IPS-15b (cell line): Measurements from ENCODE around the gene WDR27.

Source experiments
- H3K27me3 ChIP-seq: one replicate; pipeline ENCODE4 v1.6.1; 2013; ENCODE audit warnings: low read length; ENCODE audit not compliant: control insufficient read depth, insufficient read depth
- H3K36me3 ChIP-seq: one replicate; pipeline ENCODE4 v1.6.1; 2013; ENCODE audit warnings: low read length; ENCODE audit not compliant: control insufficient read depth, insufficient read depth
- H3K4me1 ChIP-seq: one replicate; pipeline ENCODE4 v1.6.1; 2013; ENCODE audit warnings: mild to moderate bottlenecking, low read length; ENCODE audit not compliant: control insufficient read depth, insufficient read depth
- H3K4me3 ChIP-seq: one replicate; pipeline ENCODE4 v1.5.1; 2013; ENCODE audit warnings: low read depth, low read length
- H3K9ac ChIP-seq: one replicate; pipeline ENCODE4 v1.6.1; 2013; ENCODE audit warnings: low read depth, mild to moderate bottlenecking, low read length
- H3K9me3 ChIP-seq: one replicate; pipeline ENCODE4 v1.6.1; 2013; ENCODE audit warnings: mild to moderate bottlenecking, low read length; ENCODE audit not compliant: control insufficient read depth, insufficient read depth

WDR27 gene

DNA sequence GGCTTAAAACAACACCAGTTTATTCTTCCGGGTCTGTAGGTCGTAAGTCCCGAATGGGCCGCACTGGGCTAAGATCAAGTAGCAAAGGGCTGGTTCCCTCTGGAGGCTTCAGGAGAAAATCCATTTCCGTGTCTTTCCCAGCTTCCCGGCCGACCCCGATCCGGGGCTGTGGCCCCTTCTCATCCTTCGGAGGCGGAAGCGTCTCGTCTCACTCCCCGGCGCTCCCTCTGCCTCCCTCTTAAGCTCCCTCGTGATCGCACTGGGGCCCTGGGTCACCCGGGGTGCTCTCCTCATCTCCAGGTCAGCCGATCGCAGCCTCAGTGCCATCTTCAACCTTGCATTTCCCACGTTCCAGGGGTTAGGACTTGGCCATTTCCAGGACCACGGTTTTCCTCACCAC, 199.4 kb downstream of the WDR27 start:
- Histone ChIP-seq H3K36me3 (no peaks in the 10 kb centered on the region), H3K27me3 (no peaks in the 10 kb centered on the region), H3K9me3 (no peaks in the 10 kb centered on the region), H3K9ac (no peak overlapping the region), H3K4me3 (no peak overlapping the region), H3K4me1 (no peaks in the 10 kb centered on the region)

DNA sequence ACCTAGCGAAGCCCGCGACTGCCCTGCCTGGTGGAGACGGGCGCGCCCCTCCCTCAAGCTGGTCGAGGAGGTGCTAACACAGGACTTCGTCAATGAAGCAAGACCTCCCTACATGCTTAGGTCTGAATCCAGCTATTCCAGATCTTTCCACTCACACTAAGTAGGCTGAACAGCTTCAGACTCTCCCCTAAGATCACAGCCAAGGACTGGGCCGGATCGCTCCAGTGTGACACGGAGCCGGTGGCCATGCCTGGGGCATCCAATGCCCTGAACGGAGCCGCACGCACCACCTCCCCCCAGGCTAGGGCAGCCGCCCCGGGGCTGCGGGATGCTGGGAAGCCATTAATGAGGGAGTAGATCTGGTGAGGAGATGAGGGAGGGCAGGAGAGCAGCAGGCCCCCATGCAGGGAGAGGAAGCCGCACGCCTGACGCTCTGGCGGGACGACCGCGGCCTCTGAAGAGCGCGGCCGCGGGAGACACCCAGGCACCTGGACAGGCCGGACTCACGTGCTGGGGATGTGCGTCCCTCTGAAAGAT, 200.0 kb downstream of the WDR27 start:
- no peaks in the 10 kb centered on the region for H3K9me3 ChIP-seq
- H3K36me3 ChIP-seq = no peaks in the 10 kb centered on the region
- H3K4me3 ChIP-seq = no peak overlapping the region
- H3K27me3 ChIP-seq = no peaks in the 10 kb centered on the region
- H3K9ac ChIP-seq = no peak overlapping the region
- no peaks in the 10 kb centered on the region for H3K4me1 ChIP-seq

GRCh38 chr6:169501128-169501527, 200.7 kb downstream of the WDR27 start:
- no peaks in the 10 kb centered on the region for H3K4me1 ChIP-seq
- no peaks in the 10 kb centered on the region for H3K36me3 ChIP-seq
- no peak overlapping the region for H3K4me3 ChIP-seq
- H3K27me3 ChIP-seq = no peaks in the 10 kb centered on the region
- no peak overlapping the region for H3K9ac ChIP-seq
- no peaks in the 10 kb centered on the region for H3K9me3 ChIP-seq

DNA sequence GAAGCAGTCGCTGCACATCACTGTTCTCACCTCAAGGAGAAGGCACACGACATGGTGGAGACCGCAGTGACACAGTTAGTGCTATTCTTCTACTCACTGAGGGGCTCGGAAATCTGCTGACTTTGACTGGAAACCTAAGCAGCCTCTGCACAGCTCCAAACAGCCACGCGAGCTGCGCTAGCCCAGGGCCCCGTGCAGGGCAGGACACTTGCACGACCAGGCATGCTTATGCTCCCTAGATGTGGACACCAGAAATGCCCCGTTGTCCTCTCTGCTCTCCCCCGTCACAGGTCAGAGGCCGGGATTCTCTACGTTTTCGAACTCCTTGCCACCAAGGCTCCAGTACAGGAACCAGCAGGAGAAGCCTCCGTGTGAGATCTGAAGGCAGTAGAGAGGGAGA, 201.1 kb downstream of the WDR27 start:
- H3K27me3 ChIP-seq = no peaks in the 10 kb centered on the region
- no peak overlapping the region for H3K9ac ChIP-seq
- no peaks in the 10 kb centered on the region for H3K9me3 ChIP-seq
- no peaks in the 10 kb centered on the region for H3K4me1 ChIP-seq
- H3K36me3 ChIP-seq = no peaks in the 10 kb centered on the region
- no peak overlapping the region for H3K4me3 ChIP-seq

GRCh38 chr6:169499848-169500247, 202.0 kb downstream of the WDR27 start:
- Histone ChIP-seq H3K4me1 (no peaks in the 10 kb centered on the region), H3K9me3 (no peaks in the 10 kb centered on the region), H3K4me3 (no peak overlapping the region), H3K27me3 (no peaks in the 10 kb centered on the region), H3K9ac (no peak overlapping the region), H3K36me3 (no peaks in the 10 kb centered on the region)

DNA sequence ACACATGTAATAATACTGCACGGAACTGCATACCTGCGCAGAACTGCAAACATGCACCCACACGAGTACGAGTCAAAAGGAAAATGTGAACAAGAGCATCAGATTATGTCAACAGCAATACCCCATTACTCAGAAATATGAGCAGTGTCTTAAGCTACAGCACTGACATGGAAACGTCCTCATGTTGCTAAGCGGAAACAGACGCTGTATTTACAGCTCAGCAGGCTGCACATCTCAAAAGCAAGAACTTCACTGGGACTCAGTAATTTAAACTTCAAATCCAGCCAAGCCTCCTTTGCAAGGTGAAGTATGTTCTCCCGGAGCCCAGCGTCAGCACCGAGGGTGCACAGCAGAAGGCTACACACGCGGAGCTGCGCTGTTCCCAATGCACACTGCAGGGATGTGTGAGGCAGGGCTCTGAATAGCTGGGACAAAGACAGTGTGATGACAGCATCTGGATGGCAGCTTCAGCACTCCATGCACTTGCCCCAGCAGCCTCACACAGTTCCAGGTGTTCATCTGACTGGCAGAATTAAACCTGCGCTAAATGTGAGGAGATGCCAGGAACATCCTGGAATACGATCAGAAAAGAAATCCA, 202.8 kb downstream of the WDR27 start:
- Histone ChIP-seq H3K9ac (no peak overlapping the region), H3K4me3 (no peak overlapping the region), H3K36me3 (no peaks in the 10 kb centered on the region), H3K9me3 (no peaks in the 10 kb centered on the region), H3K4me1 (no peaks in the 10 kb centered on the region), H3K27me3 (no peaks in the 10 kb centered on the region)

DNA sequence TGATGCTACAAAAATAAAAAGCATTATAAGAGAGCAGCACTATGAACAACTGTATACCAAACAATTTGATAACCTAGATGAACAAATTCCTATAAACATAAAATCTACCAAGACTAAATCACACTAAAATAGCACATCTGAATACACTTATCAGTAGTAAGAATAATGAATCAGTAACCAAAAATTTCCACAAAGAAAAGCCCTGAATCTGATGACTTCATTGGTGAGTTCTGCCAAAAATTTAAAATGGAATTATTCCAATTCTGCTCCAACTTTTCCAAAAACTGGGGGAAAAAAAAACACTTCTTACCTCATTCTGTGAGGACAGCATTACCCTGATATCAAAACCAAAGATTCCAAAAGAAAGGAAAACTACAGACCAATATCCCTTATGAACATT, 206.2 kb downstream of the WDR27 start:
- no peak overlapping the region for H3K4me3 ChIP-seq
- no peaks in the 10 kb centered on the region for H3K36me3 ChIP-seq
- H3K9me3 ChIP-seq = no peaks in the 10 kb centered on the region
- H3K9ac ChIP-seq = no peak overlapping the region
- H3K27me3 ChIP-seq = no peaks in the 10 kb centered on the region
- H3K4me1 ChIP-seq = no peaks in the 10 kb centered on the region

- no peak overlapping the region for H3K4me3 ChIP-seq
- H3K27me3 ChIP-seq = no peaks in the 10 kb centered on the region
- no peaks in the 10 kb centered on the region for H3K36me3 ChIP-seq
- no peaks in the 10 kb centered on the region for H3K9me3 ChIP-seq
- H3K9ac ChIP-seq = no peak overlapping the region
- H3K4me1 ChIP-seq = no peaks in the 10 kb centered on the region
These were observed 207.8 kb downstream of the WDR27 start for GRCh38 chr6:169494038-169494437.

- Histone ChIP-seq H3K27me3 (no peaks in the 10 kb centered on the region), H3K36me3 (no peaks in the 10 kb centered on the region), H3K4me1 (no peaks in the 10 kb centered on the region), H3K4me3 (no peak overlapping the region), H3K9me3 (no peaks in the 10 kb centered on the region), H3K9ac (no peak overlapping the region)
These were observed 210.3 kb downstream of the WDR27 start for GRCh38 chr6:169491482-169491881.

- Histone ChIP-seq H3K36me3 (no peaks in the 10 kb centered on the region), H3K9me3 (no peaks in the 10 kb centered on the region), H3K4me3 (no peak overlapping the region), H3K9ac (no peak overlapping the region), H3K27me3 (no peaks in the 10 kb centered on the region), H3K4me1 (no peaks in the 10 kb centered on the region)
These were observed 211.0 kb downstream of the WDR27 start for GRCh38 chr6:169490830-169491229.

- H3K36me3 ChIP-seq = no peaks in the 10 kb centered on the region
- H3K27me3 ChIP-seq = no peaks in the 10 kb centered on the region
- no peaks in the 10 kb centered on the region for H3K9me3 ChIP-seq
- no peak overlapping the region for H3K9ac ChIP-seq
- no peaks in the 10 kb centered on the region for H3K4me1 ChIP-seq
- no peak overlapping the region for H3K4me3 ChIP-seq
These were observed 211.6 kb downstream of the WDR27 start for GRCh38 chr6:169490246-169490641.

DNA sequence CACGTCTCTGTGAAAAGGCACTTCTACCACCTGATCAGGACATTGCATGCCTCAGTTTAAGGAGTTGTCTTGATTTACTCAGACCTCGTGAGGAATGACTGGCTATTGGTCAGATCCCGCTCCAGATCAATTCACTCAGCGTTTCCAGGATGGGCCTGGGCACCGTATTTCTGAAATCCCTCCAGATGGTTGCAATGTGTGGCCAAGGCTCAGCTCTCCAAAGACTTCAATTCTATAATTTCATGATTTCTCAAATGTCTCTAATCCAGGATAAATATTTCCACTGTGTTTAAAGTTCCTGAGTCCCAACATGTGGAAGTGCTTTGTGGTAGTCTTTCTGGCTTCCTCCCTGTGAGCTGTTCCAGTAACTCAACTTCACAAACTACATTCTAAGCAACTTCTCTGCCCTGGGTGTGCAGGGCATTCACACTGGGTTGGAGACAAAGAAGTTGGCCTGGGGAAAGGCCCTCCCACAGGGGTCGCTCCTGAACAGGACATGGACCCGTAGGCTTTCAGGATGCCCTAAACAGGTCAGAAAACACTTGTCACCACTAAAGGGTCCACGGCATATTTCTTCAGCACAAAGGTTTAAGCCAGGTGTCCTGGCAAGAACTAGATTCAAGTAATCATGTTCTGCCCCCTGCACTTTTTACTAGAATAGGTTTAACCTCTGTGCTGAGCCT, 212.1 kb downstream of the WDR27 start:
- H3K27me3 ChIP-seq = no peaks in the 10 kb centered on the region
- no peak overlapping the region for H3K4me3 ChIP-seq
- H3K9me3 ChIP-seq = no peaks in the 10 kb centered on the region
- no peaks in the 10 kb centered on the region for H3K4me1 ChIP-seq
- H3K36me3 ChIP-seq = no peaks in the 10 kb centered on the region
- H3K9ac ChIP-seq = no peak overlapping the region
